ENCODE results near the gene HEPACAM2.

DNA sequence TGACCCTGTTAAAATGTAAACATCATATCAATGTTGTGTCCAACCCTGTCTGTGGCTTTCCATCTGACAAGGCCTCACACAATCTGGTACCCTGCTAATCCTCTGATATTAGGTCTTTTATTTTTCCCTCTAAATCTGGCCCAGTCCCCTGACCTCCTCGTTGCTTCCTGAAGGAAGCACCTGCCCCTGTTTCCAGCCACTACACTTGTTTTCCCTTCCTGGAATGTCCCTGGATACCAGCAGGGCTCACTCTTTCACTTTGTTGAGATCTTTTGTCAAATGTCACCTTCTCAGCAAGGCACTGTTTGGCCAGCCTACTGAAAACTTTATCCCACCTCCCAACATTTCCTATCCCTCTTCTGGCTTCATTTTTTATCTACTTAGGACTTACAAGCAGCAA lies 80.2 kb downstream of the HEPACAM2 start:
- TF ChIP-seq, protein P1, sequence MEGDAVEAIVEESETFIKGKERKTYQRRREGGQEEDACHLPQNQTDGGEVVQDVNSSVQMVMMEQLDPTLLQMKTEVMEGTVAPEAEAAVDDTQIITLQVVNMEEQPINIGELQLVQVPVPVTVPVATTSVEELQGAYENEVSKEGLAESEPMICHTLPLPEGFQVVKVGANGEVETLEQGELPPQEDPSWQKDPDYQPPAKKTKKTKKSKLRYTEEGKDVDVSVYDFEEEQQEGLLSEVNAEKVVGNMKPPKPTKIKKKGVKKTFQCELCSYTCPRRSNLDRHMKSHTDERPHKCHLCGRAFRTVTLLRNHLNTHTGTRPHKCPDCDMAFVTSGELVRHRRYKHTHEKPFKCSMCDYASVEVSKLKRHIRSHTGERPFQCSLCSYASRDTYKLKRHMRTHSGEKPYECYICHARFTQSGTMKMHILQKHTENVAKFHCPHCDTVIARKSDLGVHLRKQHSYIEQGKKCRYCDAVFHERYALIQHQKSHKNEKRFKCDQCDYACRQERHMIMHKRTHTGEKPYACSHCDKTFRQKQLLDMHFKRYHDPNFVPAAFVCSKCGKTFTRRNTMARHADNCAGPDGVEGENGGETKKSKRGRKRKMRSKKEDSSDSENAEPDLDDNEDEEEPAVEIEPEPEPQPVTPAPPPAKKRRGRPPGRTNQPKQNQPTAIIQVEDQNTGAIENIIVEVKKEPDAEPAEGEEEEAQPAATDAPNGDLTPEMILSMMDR (IDR thresholded peaks at IDR 0.05) = no peak
- TF ChIP-seq POLR2AphosphoS5 (IDR thresholded peaks at IDR 0.05) (no peak), POLR2A (IDR thresholded peaks at IDR 0.05) (no peak)

Data from prostate gland (tissue), 2 donors.